HepG2 (cell line): ENCODE results near the gene EMILIN1. TPM values are rescaled to one million over a fixed set of nuclear protein-coding genes. Genes with fewer than 3 reads are reported as not detected.

ENCODE experiments used
- AKAP8 ChIP-seq: sonication (generic); formaldehyde crosslinking; IDR thresholded peaks from 2 replicates; pipeline ENCODE4 v1.5.1; 2020; ENCODE audit warnings: mild to moderate bottlenecking, missing genetic modification reagents
- BCL6 ChIP-seq: IDR thresholded peaks from 2 replicates; pipeline ENCODE4 v1.6.1; 2016; ENCODE audit warnings: missing genetic modification reagents, missing compliant biosample characterization
- BRF2 ChIP-seq: sonication (generic); formaldehyde crosslinking; IDR thresholded peaks from 2 replicates; pipeline ENCODE4 v1.8.1; 2022; ENCODE audit warnings: mild to moderate bottlenecking, missing genetic modification reagents
- CHD4 ChIP-seq: fragments of 200-600 bp; sonication (generic); IDR thresholded peaks from 2 replicates; pipeline ENCODE4 v1.7.0; 2017; ENCODE audit warnings: mild to moderate bottlenecking, low read length, borderline replicate concordance
- CSRNP1 ChIP-seq: sonication (generic); formaldehyde crosslinking; IDR thresholded peaks from 2 replicates; pipeline ENCODE4 v1.8.1; 2023; ENCODE audit warnings: mild to moderate bottlenecking, missing genetic modification reagents
- KDM2A ChIP-seq: sonication (generic); formaldehyde crosslinking; IDR thresholded peaks from 2 replicates; pipeline ENCODE4 v1.4.0; 2020; ENCODE audit warnings: low read depth, missing genetic modification reagents, borderline replicate concordance
- PHB2 ChIP-seq: fragments of 450-650 bp; IDR thresholded peaks from 2 replicates; pipeline ENCODE4 v1.6.1; 2018; ENCODE audit not compliant: partially characterized antibody
- SIN3B ChIP-seq: fragments of 150-350 bp; IDR thresholded peaks from 2 replicates; pipeline ENCODE4 v1.6.1; 2014; ENCODE audit warnings: low read length
- YY1 ChIP-seq: IDR thresholded peaks from 2 replicates; pipeline ENCODE4 v1.6.1; 2011; ENCODE audit warnings: low read length, low read depth, moderate library complexity, mild to moderate bottlenecking; ENCODE audit not compliant: insufficient read depth, insufficient replicate concordance
- ZFP36L2 ChIP-seq: sonication (generic); formaldehyde crosslinking; IDR thresholded peaks from 2 replicates; pipeline ENCODE4 v1.4.0; 2020; ENCODE audit warnings: missing genetic modification reagents
- ZHX2 ChIP-seq, 2 experiments: sonication (generic) in 1 of 2; formaldehyde crosslinking in 1 of 2; IDR thresholded peaks; 2 replicates each; pipeline versions ENCODE4 v1.6.1 to v1.9.0; 2014 to 2022; ENCODE audit warnings: antibody characterized with exemption in 1 of 2, borderline replicate concordance in 1 of 2, inconsistent platforms in 1 of 2, low read depth in 1 of 2, missing genetic modification reagents in 1 of 2
- ZNF598 ChIP-seq: sonication (generic); formaldehyde crosslinking; IDR thresholded peaks from 2 replicates; pipeline ENCODE4 v1.5.1; 2020; ENCODE audit warnings: mild to moderate bottlenecking, missing genetic modification reagents, borderline replicate concordance
- ZNF605 ChIP-seq: sonication (generic); formaldehyde crosslinking; IDR thresholded peaks from 2 replicates; pipeline ENCODE4 v1.8.0; 2022; ENCODE audit warnings: mild to moderate bottlenecking, missing genetic modification reagents
- ZSCAN20 ChIP-seq: sonication (generic); formaldehyde crosslinking; IDR thresholded peaks from 2 replicates; pipeline ENCODE4 v1.4.0; 2020; ENCODE audit warnings: missing genetic modification reagents, mild to moderate bottlenecking, borderline replicate concordance
- polyA plus RNA-seq, 8 experiments: library from polyadenylated mRNA; depleted of rRNA in 3 of 8; stranded (reverse) in 7 of 8; unstranded in 1 of 8; fragments of >200 nt; fragmentation: Illumina TruSeq in 4 of 8; extraction: Trizol in 4 of 8; gene quantifications; 2 replicates each; pipeline versions ENCODE4 v1.2.1 to v1.2.3, GENCODE V29; 2011 to 2016; ENCODE audit warnings: low read depth in 4 of 8, missing spikeins in 1 of 8, mixed read lengths in 1 of 8; ENCODE audit not compliant: insufficient read depth in 1 of 8
- total RNA-seq, 5 experiments: library from RNA; depleted of rRNA; stranded (reverse); fragments of >200 nt; fragmentation: Illumina TruSeq; extraction: Trizol; gene quantifications; 2 replicates each; pipeline ENCODE4 v1.2.3, GENCODE V29; 2016; ENCODE audit warnings: low read depth in 1 of 5
- TF ChIP-seq, protein P1 (sequence below): sonication (generic); formaldehyde crosslinking; IDR thresholded peaks from 2 replicates; pipeline ENCODE4 v1.5.0; 2020; ENCODE audit warnings: mild to moderate bottlenecking, missing genetic modification reagents, borderline replicate concordance

The EMILIN1 gene
- total and polyA plus RNA-seq, 2 of the 13 experiments (the other 11 are each of a cell fraction or from before 2014, with no cell fraction given): 8.1 to 9.7 TPM

- TF ChIP-seq BRF2 (CRISPR knock-in tag) (peak; percentile 88; the same call in 1 of the 2 replicates), AKAP8 (CRISPR knock-in tag) (peak; percentile 58; the same call in 1 of the 2 replicates), ZFP36L2 (CRISPR knock-in tag) (no peak), CSRNP1 (0 out of 2 replicates have a peak, but pooled peaks have one; percentile 82), SIN3B (no peak), CHD4 (no peak), BCL6 (CRISPR knock-in tag) (no peak), ZSCAN20 (no peak), PHB2 (no peak), YY1 (no peak), ZHX2 (IDR thresholded peaks at IDR 0.05; ENCODE audit: low read depth) (no peak), ZHX2 (CRISPR knock-in tag; IDR thresholded peaks at IDR 0.05; ENCODE audit: borderline replicate concordance) (no peak), KDM2A (CRISPR knock-in tag) (no peak), ZNF605 (CRISPR knock-in tag) (0 out of 2 replicates have a peak, but pooled peaks have one; percentile 70), ZNF598 (CRISPR knock-in tag) (no peak)
- TF ChIP-seq, protein P1, sequence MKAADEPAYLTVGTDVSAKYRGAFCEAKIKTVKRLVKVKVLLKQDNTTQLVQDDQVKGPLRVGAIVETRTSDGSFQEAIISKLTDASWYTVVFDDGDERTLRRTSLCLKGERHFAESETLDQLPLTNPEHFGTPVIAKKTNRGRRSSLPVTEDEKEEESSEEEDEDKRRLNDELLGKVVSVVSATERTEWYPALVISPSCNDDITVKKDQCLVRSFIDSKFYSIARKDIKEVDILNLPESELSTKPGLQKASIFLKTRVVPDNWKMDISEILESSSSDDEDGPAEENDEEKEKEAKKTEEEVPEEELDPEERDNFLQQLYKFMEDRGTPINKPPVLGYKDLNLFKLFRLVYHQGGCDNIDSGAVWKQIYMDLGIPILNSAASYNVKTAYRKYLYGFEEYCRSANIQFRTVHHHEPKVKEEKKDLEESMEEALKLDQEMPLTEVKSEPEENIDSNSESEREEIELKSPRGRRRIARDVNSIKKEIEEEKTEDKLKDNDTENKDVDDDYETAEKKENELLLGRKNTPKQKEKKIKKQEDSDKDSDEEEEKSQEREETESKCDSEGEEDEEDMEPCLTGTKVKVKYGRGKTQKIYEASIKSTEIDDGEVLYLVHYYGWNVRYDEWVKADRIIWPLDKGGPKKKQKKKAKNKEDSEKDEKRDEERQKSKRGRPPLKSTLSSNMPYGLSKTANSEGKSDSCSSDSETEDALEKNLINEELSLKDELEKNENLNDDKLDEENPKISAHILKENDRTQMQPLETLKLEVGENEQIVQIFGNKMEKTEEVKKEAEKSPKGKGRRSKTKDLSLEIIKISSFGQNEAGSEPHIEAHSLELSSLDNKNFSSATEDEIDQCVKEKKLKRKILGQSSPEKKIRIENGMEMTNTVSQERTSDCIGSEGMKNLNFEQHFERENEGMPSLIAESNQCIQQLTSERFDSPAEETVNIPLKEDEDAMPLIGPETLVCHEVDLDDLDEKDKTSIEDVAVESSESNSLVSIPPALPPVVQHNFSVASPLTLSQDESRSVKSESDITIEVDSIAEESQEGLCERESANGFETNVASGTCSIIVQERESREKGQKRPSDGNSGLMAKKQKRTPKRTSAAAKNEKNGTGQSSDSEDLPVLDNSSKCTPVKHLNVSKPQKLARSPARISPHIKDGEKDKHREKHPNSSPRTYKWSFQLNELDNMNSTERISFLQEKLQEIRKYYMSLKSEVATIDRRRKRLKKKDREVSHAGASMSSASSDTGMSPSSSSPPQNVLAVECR (CRISPR knock-in tag): no peak
These were observed 56.5 kb downstream of the EMILIN1 start (continued) for GRCh38 chr2:27134781-27135477.
